Astrocyte (in vitro differentiated cells and primary cell): ENCODE data around the gene TTLL7. TPM values are rescaled to one million over a fixed set of nuclear protein-coding genes. Genes with fewer than 3 reads are reported as not detected.

Experiments
- DNase-seq: peaks from one replicate; pipeline ENCODE4 v3.0.0-alpha.2; 2010; ENCODE audit warnings: low read depth
- FAIRE-seq: peaks from 2 replicates; lab custom pipeline; 2011; peaks lifted over from hg19 to GRCh38; lab: Jason Lieb, UNC
- H2AFZ ChIP-seq: 2 replicates; pipeline ENCODE4 v1.6.0; 2012; ENCODE audit warnings: low read depth, low read length, inconsistent platforms
- H3K27ac ChIP-seq: 2 replicates; pipeline ENCODE4 v1.5.1; 2011; ENCODE audit warnings: low read depth, low read length, inconsistent platforms
- H3K27me3 ChIP-seq: 2 replicates; pipeline ENCODE4 v1.6.0; 2011; ENCODE audit warnings: low read length, inconsistent platforms; ENCODE audit not compliant: insufficient read depth
- H3K36me3 ChIP-seq: 2 replicates; pipeline ENCODE4 v1.5.1; 2011; ENCODE audit warnings: low read length, inconsistent platforms; ENCODE audit not compliant: insufficient read depth
- H3K4me1 ChIP-seq: 2 replicates; pipeline ENCODE4 v1.5.1; 2011; ENCODE audit warnings: low read length, inconsistent platforms; ENCODE audit not compliant: insufficient read depth
- H3K4me2 ChIP-seq: 2 replicates; pipeline ENCODE4 v1.6.0; 2012; ENCODE audit warnings: low read length, inconsistent platforms
- H3K4me3 ChIP-seq: 2 replicates; pipeline ENCODE4 v1.5.1; 2011; ENCODE audit warnings: low read depth, mild to moderate bottlenecking, low read length, inconsistent platforms; ENCODE audit not compliant: insufficient read depth
- H3K79me2 ChIP-seq: 2 replicates; pipeline ENCODE4 v1.6.0; 2012; ENCODE audit warnings: mild to moderate bottlenecking, low read length, inconsistent platforms; ENCODE audit not compliant: insufficient read depth
- H3K9ac ChIP-seq: 2 replicates; pipeline ENCODE4 v1.6.0; 2012; ENCODE audit warnings: mild to moderate bottlenecking, low read length, inconsistent platforms
- H3K9me3 ChIP-seq: 2 replicates; pipeline ENCODE4 v1.5.1; 2012; ENCODE audit warnings: low read depth, mild to moderate bottlenecking, low read length, inconsistent platforms; ENCODE audit not compliant: insufficient read depth
- H4K20me1 ChIP-seq: 2 replicates; pipeline ENCODE4 v1.6.0; 2012; ENCODE audit warnings: low read length, inconsistent platforms; ENCODE audit not compliant: insufficient read depth
- H3K27ac Mint-ChIP-seq: one replicate; pipeline ENCODE4 v1.8.0; 2021; ENCODE audit warnings: mild to moderate bottlenecking, mixed read lengths; ENCODE audit not compliant: unreplicated experiment
- H3K27me3 Mint-ChIP-seq: one replicate; pipeline ENCODE4 v1.8.0; 2021; ENCODE audit warnings: low read depth, mixed read lengths; ENCODE audit not compliant: unreplicated experiment
- H3K36me3 Mint-ChIP-seq: one replicate; pipeline ENCODE4 v1.8.0; 2021; ENCODE audit warnings: low read depth, mixed read lengths; ENCODE audit not compliant: unreplicated experiment
- H3K4me1 Mint-ChIP-seq: one replicate; pipeline ENCODE4 v1.8.0; 2021; ENCODE audit warnings: low read depth, mixed read lengths; ENCODE audit not compliant: unreplicated experiment
- H3K4me3 Mint-ChIP-seq: one replicate; pipeline ENCODE4 v1.8.0; 2021; ENCODE audit warnings: mild to moderate bottlenecking, moderate library complexity, mixed read lengths; ENCODE audit not compliant: unreplicated experiment
- H3K9me3 Mint-ChIP-seq: one replicate; pipeline ENCODE4 v1.8.0; 2021; ENCODE audit warnings: mild to moderate bottlenecking, mixed read lengths; ENCODE audit not compliant: unreplicated experiment
- EZH2 ChIP-seq: IDR thresholded peaks from 2 replicates; pipeline ENCODE4 v1.6.1; 2012; ENCODE audit warnings: mild to moderate bottlenecking, low read length, inconsistent platforms; ENCODE audit not compliant: insufficient read depth
- total RNA-seq: library from RNA; stranded (reverse); gene quantifications from 2 replicates; pipeline ENCODE4 v1.2.1, GENCODE V29; 2021
- TF ChIP-seq, protein P1 (sequence below): IDR thresholded peaks from 2 replicates; pipeline ENCODE4 v1.5.1; 2011; ENCODE audit warnings: low read depth, mild to moderate bottlenecking, inconsistent platforms, low read length, moderate library complexity; ENCODE audit not compliant: insufficient read depth

The TTLL7 gene
- total RNA-seq, 1 donor from 2014 or later, result 28.5 TPM

DNA sequence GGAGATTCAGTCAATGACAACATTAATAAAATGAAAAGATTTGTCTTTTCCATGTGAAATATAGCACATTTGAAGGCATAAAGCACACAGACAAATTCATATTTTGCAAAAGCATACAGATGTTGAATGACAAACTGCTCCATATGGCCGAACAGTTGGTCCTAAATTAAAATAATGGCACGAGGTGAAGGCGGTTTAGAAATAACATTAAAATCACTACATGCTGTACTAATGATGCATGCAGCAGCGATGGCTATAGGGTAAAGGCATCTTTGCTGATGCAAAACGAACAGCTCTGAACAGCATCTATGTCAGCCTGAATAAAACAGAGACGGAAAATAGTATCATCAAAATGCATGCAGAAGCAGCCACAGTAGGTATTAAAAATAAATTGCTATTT is 102.6 kb downstream of the TTLL7 start:
- Histone ChIP-seq H3K36me3 (no peaks in the 10 kb centered on the region), H3K27me3 (no peaks in the 10 kb centered on the region), H2AFZ (no peak overlapping the region), H4K20me1 (no peaks in the 10 kb centered on the region), H3K4me2 (no peak overlapping the region), H3K27ac (no peak overlapping the region), H3K9ac (no peak overlapping the region), H3K4me3 (no peak overlapping the region), H3K9me3 (no peaks in the 10 kb centered on the region), H3K79me2 (no peaks in the 10 kb centered on the region), H3K4me1 (peaks cover 7% of the 10 kb centered on the region)
- Mint-ChIP-seq H3K4me3 (no peak overlapping the region), H3K27ac (no peak overlapping the region), H3K4me1 (peaks cover 24% of the 10 kb centered on the region), H3K27me3 (no peaks in the 10 kb centered on the region), H3K36me3 (no peaks in the 10 kb centered on the region), H3K9me3 (no peaks in the 10 kb centered on the region)
- no peak for DNase-seq
- FAIRE-seq, result no peak
- TF ChIP-seq, protein P1, sequence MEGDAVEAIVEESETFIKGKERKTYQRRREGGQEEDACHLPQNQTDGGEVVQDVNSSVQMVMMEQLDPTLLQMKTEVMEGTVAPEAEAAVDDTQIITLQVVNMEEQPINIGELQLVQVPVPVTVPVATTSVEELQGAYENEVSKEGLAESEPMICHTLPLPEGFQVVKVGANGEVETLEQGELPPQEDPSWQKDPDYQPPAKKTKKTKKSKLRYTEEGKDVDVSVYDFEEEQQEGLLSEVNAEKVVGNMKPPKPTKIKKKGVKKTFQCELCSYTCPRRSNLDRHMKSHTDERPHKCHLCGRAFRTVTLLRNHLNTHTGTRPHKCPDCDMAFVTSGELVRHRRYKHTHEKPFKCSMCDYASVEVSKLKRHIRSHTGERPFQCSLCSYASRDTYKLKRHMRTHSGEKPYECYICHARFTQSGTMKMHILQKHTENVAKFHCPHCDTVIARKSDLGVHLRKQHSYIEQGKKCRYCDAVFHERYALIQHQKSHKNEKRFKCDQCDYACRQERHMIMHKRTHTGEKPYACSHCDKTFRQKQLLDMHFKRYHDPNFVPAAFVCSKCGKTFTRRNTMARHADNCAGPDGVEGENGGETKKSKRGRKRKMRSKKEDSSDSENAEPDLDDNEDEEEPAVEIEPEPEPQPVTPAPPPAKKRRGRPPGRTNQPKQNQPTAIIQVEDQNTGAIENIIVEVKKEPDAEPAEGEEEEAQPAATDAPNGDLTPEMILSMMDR, result no peak
- TF ChIP-seq EZH2, result no peak

DNA sequence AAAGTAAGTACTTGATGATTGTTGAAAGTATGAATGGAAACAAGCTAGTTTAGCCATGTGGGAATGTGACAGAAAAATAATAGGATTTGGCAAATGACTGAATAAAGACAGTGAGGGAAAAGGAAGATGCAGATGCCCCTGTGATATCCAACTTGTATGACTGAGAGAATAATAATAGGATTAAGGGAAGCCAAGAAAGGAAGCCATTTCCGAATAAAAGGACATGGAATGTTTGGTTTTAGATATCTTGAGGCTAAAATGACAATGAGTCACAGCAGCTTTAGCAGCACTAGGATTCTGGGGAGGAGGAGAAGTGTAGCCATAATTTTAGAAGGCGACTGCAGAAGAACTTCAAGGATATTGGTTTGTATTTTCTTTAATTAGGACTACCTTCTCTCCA is 109.2 kb downstream of the TTLL7 start:
- Histone ChIP-seq H3K27me3 (no peaks in the 10 kb centered on the region), H3K9me3 (no peaks in the 10 kb centered on the region), H3K27ac (no peak overlapping the region), H2AFZ (no peak overlapping the region), H4K20me1 (no peaks in the 10 kb centered on the region), H3K9ac (no peak overlapping the region), H3K79me2 (no peaks in the 10 kb centered on the region), H3K4me2 (peak overlapping the region; percentile 36), H3K4me3 (no peak overlapping the region), H3K36me3 (no peaks in the 10 kb centered on the region), H3K4me1 (peaks cover 8% of the 10 kb centered on the region)
- Mint-ChIP-seq H3K27ac (no peak overlapping the region), H3K4me3 (no peak overlapping the region), H3K9me3 (no peaks in the 10 kb centered on the region), H3K4me1 (peaks cover 8% of the 10 kb centered on the region), H3K27me3 (no peaks in the 10 kb centered on the region), H3K36me3 (no peaks in the 10 kb centered on the region)
- peak; percentile 58 for DNase-seq
- FAIRE-seq, result no peak
- TF ChIP-seq EZH2, result no peak
- TF ChIP-seq, protein P1, result no peak

DNA sequence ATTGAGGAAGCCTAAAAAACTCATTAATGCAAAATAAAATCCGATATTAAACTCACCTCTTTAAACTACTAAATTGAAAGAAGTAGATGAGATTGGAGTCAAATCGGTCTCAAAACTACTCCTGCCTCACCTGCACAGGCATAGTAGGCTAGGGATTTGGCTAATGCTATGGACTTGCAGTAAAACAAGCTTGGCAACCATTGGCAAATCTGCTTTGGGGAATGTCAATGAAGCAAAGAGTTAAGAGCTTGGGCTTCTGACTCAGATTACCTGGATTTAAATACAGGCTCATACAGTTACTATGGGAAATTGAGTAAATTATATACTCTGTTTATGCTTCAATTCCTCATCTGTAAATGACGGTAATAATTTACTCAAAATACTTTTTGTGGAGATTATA is 111.4 kb downstream of the TTLL7 start:
- Histone ChIP-seq H3K27me3 (no peaks in the 10 kb centered on the region), H4K20me1 (no peaks in the 10 kb centered on the region), H2AFZ (no peak overlapping the region), H3K4me2 (no peak overlapping the region), H3K4me1 (peaks cover 8% of the 10 kb centered on the region), H3K9me3 (no peaks in the 10 kb centered on the region), H3K27ac (no peak overlapping the region), H3K4me3 (no peak overlapping the region), H3K79me2 (no peaks in the 10 kb centered on the region), H3K9ac (no peak overlapping the region), H3K36me3 (no peaks in the 10 kb centered on the region)
- Mint-ChIP-seq H3K9me3 (no peaks in the 10 kb centered on the region), H3K4me1 (peaks cover 5% of the 10 kb centered on the region), H3K4me3 (no peak overlapping the region), H3K27ac (no peak overlapping the region), H3K36me3 (no peaks in the 10 kb centered on the region), H3K27me3 (no peaks in the 10 kb centered on the region)
- TF ChIP-seq, protein P1, result no peak
- TF ChIP-seq EZH2, result no peak
- DNase-seq (no peak), FAIRE-seq (no peak)
